Measurements from ENCODE around the gene SLC25A12.

SLC25A12 gene

GRCh38 chr2:171747371-171747770 is 146.7 kb downstream of the SLC25A12 start:
- Histone ChIP-seq H3K27ac (ENCODE audit: low read depth, low read length, poor library complexity, severe bottlenecking) (no peak overlapping the region), H2AFZ (ENCODE audit: low read length) (no peak overlapping the region), H3K9me2 (ENCODE audit: low read depth, low read length) (no peaks in the 10 kb centered on the region), H3K4me2 (ENCODE audit: low read length) (no peak overlapping the region), H3K4me1 (ENCODE audit: insufficient read depth, low read length, severe bottlenecking) (no peaks in the 10 kb centered on the region), H3K27me3 (ENCODE audit: insufficient read depth, low read length) (no peaks in the 10 kb centered on the region), H3F3A (ENCODE audit: insufficient read depth, low read length) (no peaks in the 10 kb centered on the region), H3K9me3 (ENCODE audit: low read length) (no peaks in the 10 kb centered on the region), H3K36me3 (ENCODE audit: insufficient read depth, low read length) (peaks cover 45% of the 10 kb centered on the region), H3K9ac (ENCODE audit: low read length) (no peak overlapping the region), H4K20me1 (ENCODE audit: insufficient read depth, low read length) (no peaks in the 10 kb centered on the region), H3K4me3 (ENCODE audit: low read depth, low read length, poor library complexity, severe bottlenecking) (no peak overlapping the region), H3K79me2 (ENCODE audit: insufficient read depth, low read length) (no peaks in the 10 kb centered on the region)
- no peak for TF ChIP-seq EZH2 (IDR thresholded peaks at IDR 0.05; ENCODE audit: borderline replicate concordance, low read length)
- no peak for TF ChIP-seq CTCF (IDR thresholded peaks at IDR 0.05; ENCODE audit: low read length)

GRCh38 chr2:171745806-171746205 is 148.2 kb downstream of the SLC25A12 start:
- no peaks in the 10 kb centered on the region for H3K27me3 ChIP-seq (ENCODE audit: insufficient read depth, low read length)
- H3K79me2 ChIP-seq (ENCODE audit: insufficient read depth, low read length) = no peaks in the 10 kb centered on the region
- no peak overlapping the region for H3K4me3 ChIP-seq (ENCODE audit: low read depth, low read length, poor library complexity, severe bottlenecking)
- no peaks in the 10 kb centered on the region for H3K9me3 ChIP-seq (ENCODE audit: low read length)
- H3K9ac ChIP-seq (ENCODE audit: low read length) = no peak overlapping the region
- peaks cover 45% of the 10 kb centered on the region for H3K36me3 ChIP-seq (ENCODE audit: insufficient read depth, low read length)
- no peaks in the 10 kb centered on the region for H3K9me2 ChIP-seq (ENCODE audit: low read depth, low read length)
- H2AFZ ChIP-seq (ENCODE audit: low read length) = no peak overlapping the region
- H3F3A ChIP-seq (ENCODE audit: insufficient read depth, low read length) = no peaks in the 10 kb centered on the region
- H4K20me1 ChIP-seq (ENCODE audit: insufficient read depth, low read length) = no peaks in the 10 kb centered on the region
- peaks cover 7% of the 10 kb centered on the region for H3K4me1 ChIP-seq (ENCODE audit: insufficient read depth, low read length, severe bottlenecking)
- TF ChIP-seq CTCF (IDR thresholded peaks at IDR 0.05; ENCODE audit: low read length) (no peak), EZH2 (IDR thresholded peaks at IDR 0.05; ENCODE audit: borderline replicate concordance, low read length) (no peak)
- no peak overlapping the region for H3K4me2 ChIP-seq (ENCODE audit: low read length)
- no peak overlapping the region for H3K27ac ChIP-seq (ENCODE audit: low read depth, low read length, poor library complexity, severe bottlenecking)

GRCh38 chr2:171745141-171745540 is 148.9 kb downstream of the SLC25A12 start:
- Histone ChIP-seq H3K27me3 (ENCODE audit: insufficient read depth, low read length) (no peaks in the 10 kb centered on the region), H3K4me2 (ENCODE audit: low read length) (no peak overlapping the region), H3K27ac (ENCODE audit: low read depth, low read length, poor library complexity, severe bottlenecking) (no peak overlapping the region), H3K9me2 (ENCODE audit: low read depth, low read length) (no peaks in the 10 kb centered on the region), H3K79me2 (ENCODE audit: insufficient read depth, low read length) (no peaks in the 10 kb centered on the region), H4K20me1 (ENCODE audit: insufficient read depth, low read length) (no peaks in the 10 kb centered on the region), H3K4me3 (ENCODE audit: low read depth, low read length, poor library complexity, severe bottlenecking) (no peak overlapping the region), H3K9ac (ENCODE audit: low read length) (no peak overlapping the region), H3K4me1 (ENCODE audit: insufficient read depth, low read length, severe bottlenecking) (peaks cover 9% of the 10 kb centered on the region), H2AFZ (ENCODE audit: low read length) (no peak overlapping the region), H3K9me3 (ENCODE audit: low read length) (no peaks in the 10 kb centered on the region), H3K36me3 (ENCODE audit: insufficient read depth, low read length) (peaks cover 45% of the 10 kb centered on the region), H3F3A (ENCODE audit: insufficient read depth, low read length) (no peaks in the 10 kb centered on the region)
- TF ChIP-seq EZH2 (IDR thresholded peaks at IDR 0.05; ENCODE audit: borderline replicate concordance, low read length) = no peak
- no peak for TF ChIP-seq CTCF (IDR thresholded peaks at IDR 0.05; ENCODE audit: low read length)

Data from OCI-LY1 (cell line).